Panc1 (cell line): ENCODE results near the gene STK32C. TPM values are rescaled to one million over a fixed set of nuclear protein-coding genes. Genes with fewer than 3 reads are reported as not detected.

Source experiments
- ATAC-seq: fragments of 200-7000 bp; cut with Tn5 transposase; 2 replicates; pipeline ENCODE4 v1.9.1; 2020; ENCODE audit warnings: mild to moderate bottlenecking, moderate library complexity
- BruUV-seq: library from RNA; stranded (reverse); fragments of 400-500 nt; replicated peaks from 2 replicates; lab custom pipeline; 2021; lab: Mats Ljungman, UMichigan
- CTCF ChIA-PET: fragments of 300-600 bp; sonication (Branson Sonifier 250); formaldehyde crosslinking; loops from one replicate; lab custom pipeline; 2022; ENCODE audit warnings: antibody characterized with exemption; lab: Charles Lee
- POLR2A ChIA-PET: fragments of 300-600 bp; sonication (Branson Sonifier 250); formaldehyde crosslinking; loops from one replicate; lab custom pipeline; 2022; ENCODE audit warnings: antibody characterized with exemption; lab: Charles Lee
- DNase-seq: peaks from one replicate; pipeline ENCODE4 v3.0.0-alpha.2; 2010; ENCODE audit warnings: low read depth, low spot score
- H3K27ac ChIP-seq: 2 replicates; pipeline ENCODE4 v1.5.1; 2011; ENCODE audit warnings: mild to moderate bottlenecking, low read length, inconsistent platforms
- H3K27me3 ChIP-seq: fragments of 200-500 bp; sonication (Bioruptor generic); 2 replicates; pipeline ENCODE4 v1.6.0; 2014; ENCODE audit warnings: low read length, inconsistent platforms; ENCODE audit not compliant: control insufficient read depth, insufficient read depth
- H3K36me3 ChIP-seq: fragments of 200-500 bp; sonication (Bioruptor generic); 2 replicates; pipeline ENCODE4 v1.5.1; 2014; ENCODE audit warnings: inconsistent platforms, mild to moderate bottlenecking, low read length, moderate library complexity; ENCODE audit not compliant: control insufficient read depth, insufficient read depth
- H3K4me1 ChIP-seq: 2 replicates; pipeline ENCODE4 v1.5.1; 2011; ENCODE audit warnings: inconsistent platforms, mild to moderate bottlenecking, low read length, moderate library complexity; ENCODE audit not compliant: control insufficient read depth, insufficient read depth
- H3K4me3 ChIP-seq, 2 experiments: 2 replicates each; pipeline ENCODE4 v1.5.1; 2011 to 2012; ENCODE audit warnings: low read depth in 2 of 2, low read length in 2 of 2, mild to moderate bottlenecking in 2 of 2, inconsistent platforms in 1 of 2, moderate library complexity in 1 of 2
- H3K9me3 ChIP-seq: fragments of 200-500 bp; sonication (Bioruptor generic); 2 replicates; pipeline ENCODE4 v1.5.1; 2014; ENCODE audit warnings: low read depth, mild to moderate bottlenecking, inconsistent platforms, low read length, moderate library complexity; ENCODE audit not compliant: control insufficient read depth, insufficient read depth
- CTCF ChIP-seq: fragments of 450-650 bp; IDR thresholded peaks from 2 replicates; pipeline ENCODE4 v1.5.1; 2017; ENCODE audit warnings: mild to moderate bottlenecking
- POLR2AphosphoS5 ChIP-seq: IDR thresholded peaks from 2 replicates; pipeline ENCODE4 v1.6.1; 2012; ENCODE audit warnings: mild to moderate bottlenecking, low read depth, low read length, moderate library complexity
- REST ChIP-seq, 2 experiments: IDR thresholded peaks; 2 replicates each; pipeline ENCODE4 v1.6.1; 2011 to 2012; ENCODE audit warnings: low read depth in 2 of 2, control low read depth in 1 of 2, low read length in 1 of 2, mild to moderate bottlenecking in 1 of 2, moderate library complexity in 1 of 2; ENCODE audit not compliant: insufficient read depth in 1 of 2
- SIN3A ChIP-seq: IDR thresholded peaks from 2 replicates; pipeline ENCODE4 v1.6.1; 2012; ENCODE audit warnings: low read depth, mild to moderate bottlenecking, low read length, moderate library complexity, borderline replicate concordance; ENCODE audit not compliant: insufficient read depth
- TCF7L2 ChIP-seq: IDR thresholded peaks from 2 replicates; pipeline ENCODE4 v1.6.1; 2011; ENCODE audit warnings: mild to moderate bottlenecking, low read depth, low read length, inconsistent platforms
- in situ Hi-C: cut with HindIII; loops from 2 replicates; pipeline ENCODE4 v1.10.0; 2016; ENCODE audit warnings: low sequenced_read_pairs, low pct_unique_long_range_greater_than_20kb
- intact Hi-C: fragments of 100-400 bp; cut with micrococcal nuclease; formaldehyde crosslinking; loops from one replicate; pipeline ENCODE4 v1.10.0; 2022; ENCODE audit not compliant: unreplicated experiment
- total RNA-seq: library from RNA; stranded (reverse); gene quantifications from one replicate; pipeline ENCODE4 v1.2.1, GENCODE V29; 2021; ENCODE audit not compliant: unreplicated experiment

STK32C gene
- total RNA-seq, 1 experiment from 2014 or later: 53.7 TPM

- no peak for DNase-seq
- CTCF ChIA-PET: no interaction called here
- in situ Hi-C loops: no loop called here
- H3K9me3 ChIP-seq: no peaks in the 10 kb centered on the region
- no peaks in the 10 kb centered on the region for H3K36me3 ChIP-seq
- intact Hi-C loops: no loop called here
- ATAC-seq: no peak
- POLR2A ChIA-PET: no interaction called here
- TF ChIP-seq CTCF (no peak), POLR2AphosphoS5 (no peak), REST (IDR thresholded peaks at IDR 0.05; ENCODE audit: insufficient read depth in 1 of 2, low read depth in 2 of 2, low read length in 1 of 2) (no peak), SIN3A (no peak), TCF7L2 (no peak)
- H3K4me1 ChIP-seq: peaks cover 27% of the 10 kb centered on the region
- no peak overlapping the region for H3K27ac ChIP-seq
- no peak overlapping the region for H3K4me3 ChIP-seq
- BruUV-seq: no TSS peak
- H3K27me3 ChIP-seq: no peaks in the 10 kb centered on the region
These were observed 2.8 kb downstream of the STK32C start for GRCh38 chr10:132304756-132305509.

- Histone ChIP-seq H3K4me1 (peaks cover 23% of the 10 kb centered on the region), H3K27ac (no peak overlapping the region), H3K4me3 (no peak overlapping the region), H3K9me3 (no peaks in the 10 kb centered on the region), H3K27me3 (no peaks in the 10 kb centered on the region), H3K36me3 (no peaks in the 10 kb centered on the region)
- no peak for DNase-seq
- intact Hi-C loops (no loop called here), in situ Hi-C loops (no loop called here)
- TF ChIP-seq REST (IDR thresholded peaks at IDR 0.05; ENCODE audit: insufficient read depth in 1 of 2, low read depth in 2 of 2, low read length in 1 of 2) (no peak), CTCF (no peak), POLR2AphosphoS5 (no peak), SIN3A (no peak), TCF7L2 (no peak)
- ATAC-seq: no peak
- CTCF ChIA-PET: interaction anchor here (0.5 kb wide), 1 partner anchor 1091 kb away, joined by 3 read pairs; no protein-coding TSS in a partner anchor
- BruUV-seq: no TSS peak
- POLR2A ChIA-PET: no interaction called here
These were observed 4.2 kb downstream of the STK32C start for GRCh38 chr10:132303361-132304115.
